A673 (cell line): ENCODE measurements around the gene SEPHS2. TPM values are rescaled to one million over a fixed set of nuclear protein-coding genes. Genes with fewer than 3 reads are reported as not detected.

Experiments used
- BruUV-seq: library from RNA; stranded (reverse); fragments of 400-500 nt; replicated peaks from 2 replicates; lab custom pipeline; 2021; lab: Mats Ljungman, UMichigan
- CTCF ChIA-PET: fragments of 300-600 bp; sonication (Branson Sonifier 250); formaldehyde crosslinking; loops from one replicate; lab custom pipeline; 2022; ENCODE audit warnings: antibody characterized with exemption; lab: Charles Lee
- POLR2A ChIA-PET: fragments of 300-600 bp; sonication (Branson Sonifier 250); formaldehyde crosslinking; loops from one replicate; lab custom pipeline; 2022; ENCODE audit warnings: antibody characterized with exemption; ENCODE audit not compliant: low non-redundant PET; lab: Charles Lee
- DNase-seq: peaks from one replicate; pipeline ENCODE4 v3.0.0-alpha.2; 2015; ENCODE audit warnings: low spot score
- H3K27ac ChIP-seq: fragments of 200-600 bp; sonication (generic); 2 replicates; pipeline ENCODE4 v1.5.1; 2016; ENCODE audit warnings: mixed run types, low read depth, mild to moderate bottlenecking, mixed read lengths, antibody characterized with exemption, low read length; ENCODE audit not compliant: poor library complexity, severe bottlenecking
- H3K27me3 ChIP-seq: fragments of 200-600 bp; sonication (generic); replicated peaks from 2 replicates; pipeline ENCODE4 v1.6.1; 2017; ENCODE audit warnings: mixed run types, low read depth, mild to moderate bottlenecking, mixed read lengths, antibody characterized with exemption, low read length; ENCODE audit not compliant: insufficient read depth, poor library complexity
- H3K36me3 ChIP-seq: fragments of 200-600 bp; sonication (generic); 2 replicates; pipeline ENCODE4 v1.6.1; 2016; ENCODE audit warnings: mixed run types, mild to moderate bottlenecking, mixed read lengths, antibody characterized with exemption, low read length; ENCODE audit not compliant: insufficient read depth, poor library complexity, severe bottlenecking
- H3K4me1 ChIP-seq: fragments of 200-600 bp; sonication (generic); 2 replicates; pipeline ENCODE4 v1.6.1; 2017; ENCODE audit warnings: mixed run types, mild to moderate bottlenecking, mixed read lengths, antibody characterized with exemption, low read length; ENCODE audit not compliant: insufficient read depth, poor library complexity, severe bottlenecking
- H3K4me3 ChIP-seq: fragments of 200-600 bp; sonication (generic); 2 replicates; pipeline ENCODE4 v1.5.1; 2016; ENCODE audit warnings: low read depth, mixed run types, mild to moderate bottlenecking, mixed read lengths, low read length; ENCODE audit not compliant: poor library complexity, severe bottlenecking
- H3K9me3 ChIP-seq: fragments of 200-600 bp; sonication (generic); 2 replicates; pipeline ENCODE4 v1.6.1; 2016; ENCODE audit warnings: mixed run types, low read depth, mild to moderate bottlenecking, mixed read lengths, antibody characterized with exemption, low read length; ENCODE audit not compliant: poor library complexity, severe bottlenecking
- CTCF ChIP-seq: fragments of 300-800, 200-600 bp; sonication (generic); conservative IDR thresholded peaks from 2 replicates; pipeline ENCODE4 v1.5.1; 2017; ENCODE audit warnings: low read depth, mild to moderate bottlenecking, antibody characterized with exemption, low read length, moderate library complexity, mixed read lengths
- EZH2 ChIP-seq: fragments of 200-600 bp; sonication (generic); IDR thresholded peaks from 2 replicates; pipeline ENCODE4 v1.6.1; 2017; ENCODE audit warnings: borderline replicate concordance, low read depth, mild to moderate bottlenecking, mixed read lengths, antibody characterized with exemption, low read length; ENCODE audit not compliant: poor library complexity, severe bottlenecking
- intact Hi-C: fragments of 100-400 bp; cut with micrococcal nuclease; formaldehyde crosslinking; loops from one replicate; pipeline ENCODE4 v1.10.0; 2022; ENCODE audit not compliant: unreplicated experiment
- total RNA-seq: library from RNA; stranded (reverse); gene quantifications from 2 replicates; pipeline ENCODE4 v1.2.3, GENCODE V29; 2021

SEPHS2 gene
- total RNA-seq, 1 experiment from 2014 or later: 54.2 TPM

GRCh38 chr16:30395992-30396585 lies 49.6 kb downstream of the SEPHS2 start:
- Histone ChIP-seq H3K4me3 (peak overlapping the region; percentile 94), H3K27ac (peak overlapping the region; percentile 96), H3K9me3 (no peaks in the 10 kb centered on the region), H3K4me1 (peaks cover 25% of the 10 kb centered on the region), H3K36me3 (peaks cover 10% of the 10 kb centered on the region), H3K27me3 (no peaks in the 10 kb centered on the region)
- peak; percentile 54 for DNase-seq
- CTCF ChIA-PET: interaction anchor here (2.3 kb wide), 1 partner anchor 13 kb away, joined by 9 read pairs; no protein-coding TSS in a partner anchor
- POLR2A ChIA-PET: no interaction called here
- no TSS peak for BruUV-seq
- TF ChIP-seq CTCF (no peak), EZH2 (no peak)
- intact Hi-C loops: no loop called here

GRCh38 chr16:30395155-30395991 lies 50.3 kb downstream of the SEPHS2 start, which contains the start of gene ZNF48:
ZNF48 (plus strand) TSS chr16:30395420; CDS start chr16:30395795, 375 bp downstream.
- POLR2A ChIA-PET: interaction anchor here (0.6 kb wide), 1 partner anchor 231 kb away, joined by 3 read pairs; no protein-coding TSS in a partner anchor
- H3K36me3 ChIP-seq: peaks cover 10% of the 10 kb centered on the region

More at GRCh38 chr16:30395155-30395991, 50.3 kb downstream of the SEPHS2 start, which contains the start of gene ZNF48:
- TF ChIP-seq CTCF (no peak), EZH2 (no peak)
- DNase-seq: peak; percentile 93
- Histone ChIP-seq H3K4me3 (peak within 1 kb of the TSS; percentile 94), H3K27ac (peak within 1 kb of the TSS; percentile 96), H3K4me1 (peaks cover 20% of the 10 kb centered on the region), H3K9me3 (no peaks in the 10 kb centered on the region), H3K27me3 (no peaks in the 10 kb centered on the region)
- CTCF ChIA-PET: interaction anchor here (0.7 to 2.3 kb wide), 2 partner anchors 14 to 303 kb away, joined by 6 to 9 read pairs; no protein-coding TSS in a partner anchor
- intact Hi-C loops: no loop called here
- BruUV-seq: no TSS peak
